ENCODE data around the gene SERP2. TPM values are rescaled to one million over a fixed set of nuclear protein-coding genes. Genes with fewer than 3 reads are reported as not detected.

SERP2 gene
- total RNA-seq, 1 donor = 5.8 TPM

GRCh38 chr13:44425041-44425814 is 51.6 kb downstream of the SERP2 start:
- TF ChIP-seq, protein P1, sequence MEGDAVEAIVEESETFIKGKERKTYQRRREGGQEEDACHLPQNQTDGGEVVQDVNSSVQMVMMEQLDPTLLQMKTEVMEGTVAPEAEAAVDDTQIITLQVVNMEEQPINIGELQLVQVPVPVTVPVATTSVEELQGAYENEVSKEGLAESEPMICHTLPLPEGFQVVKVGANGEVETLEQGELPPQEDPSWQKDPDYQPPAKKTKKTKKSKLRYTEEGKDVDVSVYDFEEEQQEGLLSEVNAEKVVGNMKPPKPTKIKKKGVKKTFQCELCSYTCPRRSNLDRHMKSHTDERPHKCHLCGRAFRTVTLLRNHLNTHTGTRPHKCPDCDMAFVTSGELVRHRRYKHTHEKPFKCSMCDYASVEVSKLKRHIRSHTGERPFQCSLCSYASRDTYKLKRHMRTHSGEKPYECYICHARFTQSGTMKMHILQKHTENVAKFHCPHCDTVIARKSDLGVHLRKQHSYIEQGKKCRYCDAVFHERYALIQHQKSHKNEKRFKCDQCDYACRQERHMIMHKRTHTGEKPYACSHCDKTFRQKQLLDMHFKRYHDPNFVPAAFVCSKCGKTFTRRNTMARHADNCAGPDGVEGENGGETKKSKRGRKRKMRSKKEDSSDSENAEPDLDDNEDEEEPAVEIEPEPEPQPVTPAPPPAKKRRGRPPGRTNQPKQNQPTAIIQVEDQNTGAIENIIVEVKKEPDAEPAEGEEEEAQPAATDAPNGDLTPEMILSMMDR (IDR thresholded peaks at IDR 0.05; ENCODE audit: extremely low read depth, low read depth, low read length) = no peak
- no peak overlapping the region for H3K27ac ChIP-seq (ENCODE audit: low read depth, low read length)
- H3K4me3 ChIP-seq (ENCODE audit: insufficient read depth, low read length) = no peak overlapping the region
- H4K20me1 ChIP-seq (ENCODE audit: insufficient read depth, low read length) = no peaks in the 10 kb centered on the region
- no peaks in the 10 kb centered on the region for H3K79me2 ChIP-seq (ENCODE audit: insufficient read depth, low read length)
- no peak overlapping the region for H3K4me2 ChIP-seq (ENCODE audit: insufficient read depth, low read length)
- no peaks in the 10 kb centered on the region for H3K9me3 ChIP-seq (ENCODE audit: low read depth, low read length)
- H3K27me3 ChIP-seq (ENCODE audit: insufficient read depth, low read length) = peaks cover 7% of the 10 kb centered on the region
- DNase-seq (ENCODE audit: insufficient read length, low spot score, missing footprints) = no peak
- H2AFZ ChIP-seq (ENCODE audit: low read length) = no peak overlapping the region
- H3K36me3 ChIP-seq (ENCODE audit: insufficient read depth, low read length) = no peaks in the 10 kb centered on the region
- peaks cover 2% of the 10 kb centered on the region for H3K4me1 ChIP-seq (ENCODE audit: insufficient read depth, low read length)

- Histone ChIP-seq H3K27ac (ENCODE audit: low read depth, low read length) (no peak overlapping the region), H3K4me1 (ENCODE audit: insufficient read depth, low read length) (peaks cover 2% of the 10 kb centered on the region), H3K79me2 (ENCODE audit: insufficient read depth, low read length) (no peaks in the 10 kb centered on the region), H3K9me3 (ENCODE audit: low read depth, low read length) (no peaks in the 10 kb centered on the region), H3K4me2 (ENCODE audit: insufficient read depth, low read length) (no peak overlapping the region), H4K20me1 (ENCODE audit: insufficient read depth, low read length) (no peaks in the 10 kb centered on the region), H3K27me3 (ENCODE audit: insufficient read depth, low read length) (peaks cover 7% of the 10 kb centered on the region), H3K36me3 (ENCODE audit: insufficient read depth, low read length) (no peaks in the 10 kb centered on the region), H3K4me3 (ENCODE audit: insufficient read depth, low read length) (no peak overlapping the region), H2AFZ (ENCODE audit: low read length) (no peak overlapping the region)
- TF ChIP-seq, protein P1 (IDR thresholded peaks at IDR 0.05; ENCODE audit: extremely low read depth, low read depth, low read length) = no peak
- DNase-seq (ENCODE audit: insufficient read length, low spot score, missing footprints) = no peak
Observed at GRCh38 chr13:44425815-44426078, 52.1 kb downstream of the SERP2 start.

- no peak overlapping the region for H3K27ac ChIP-seq (ENCODE audit: low read depth, low read length)
- H3K4me3 ChIP-seq (ENCODE audit: insufficient read depth, low read length) = no peak overlapping the region
- no peaks in the 10 kb centered on the region for H3K79me2 ChIP-seq (ENCODE audit: insufficient read depth, low read length)
- H3K27me3 ChIP-seq (ENCODE audit: insufficient read depth, low read length) = peaks cover 7% of the 10 kb centered on the region
- H3K9me3 ChIP-seq (ENCODE audit: low read depth, low read length) = no peaks in the 10 kb centered on the region
- no peaks in the 10 kb centered on the region for H3K36me3 ChIP-seq (ENCODE audit: insufficient read depth, low read length)
- peak; percentile 82 for DNase-seq (ENCODE audit: insufficient read length, low spot score, missing footprints)
- H4K20me1 ChIP-seq (ENCODE audit: insufficient read depth, low read length) = no peaks in the 10 kb centered on the region
- no peak overlapping the region for H3K4me2 ChIP-seq (ENCODE audit: insufficient read depth, low read length)
- peaks cover 2% of the 10 kb centered on the region for H3K4me1 ChIP-seq (ENCODE audit: insufficient read depth, low read length)
- H2AFZ ChIP-seq (ENCODE audit: low read length) = no peak overlapping the region
- TF ChIP-seq, protein P1 (IDR thresholded peaks at IDR 0.05; ENCODE audit: extremely low read depth, low read depth, low read length) = no peak
Observed at GRCh38 chr13:44426461-44426860, 52.8 kb downstream of the SERP2 start.

DNA sequence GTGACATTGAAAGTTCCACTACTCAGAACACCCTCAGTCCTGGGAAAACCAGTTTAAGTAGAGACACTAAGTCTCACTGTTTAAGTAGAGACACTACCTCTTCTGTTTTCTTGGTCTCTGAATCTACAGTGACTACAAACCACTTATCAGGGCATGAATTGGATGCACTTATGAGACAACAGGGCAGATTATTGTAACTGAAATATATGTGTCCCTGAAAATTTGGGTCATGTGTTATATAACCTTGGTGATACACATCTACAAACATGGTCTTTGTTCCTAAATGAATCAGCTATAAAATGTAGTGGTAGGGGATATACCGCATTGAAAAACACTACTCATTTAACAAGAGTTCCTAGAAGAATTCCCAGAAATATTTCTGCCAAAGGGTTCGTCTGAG is 55.7 kb downstream of the SERP2 start:
- no peak for DNase-seq (ENCODE audit: insufficient read length, low spot score, missing footprints)
- Histone ChIP-seq H3K27me3 (ENCODE audit: insufficient read depth, low read length) (no peaks in the 10 kb centered on the region), H3K4me1 (ENCODE audit: insufficient read depth, low read length) (peaks cover 7% of the 10 kb centered on the region), H3K9me3 (ENCODE audit: low read depth, low read length) (no peaks in the 10 kb centered on the region), H3K27ac (ENCODE audit: low read depth, low read length) (no peak overlapping the region), H2AFZ (ENCODE audit: low read length) (no peak overlapping the region), H3K79me2 (ENCODE audit: insufficient read depth, low read length) (peaks cover under 1% of the 10 kb centered on the region), H3K4me3 (ENCODE audit: insufficient read depth, low read length) (no peak overlapping the region), H3K36me3 (ENCODE audit: insufficient read depth, low read length) (peaks cover 19% of the 10 kb centered on the region), H4K20me1 (ENCODE audit: insufficient read depth, low read length) (peaks cover 12% of the 10 kb centered on the region), H3K4me2 (ENCODE audit: insufficient read depth, low read length) (no peak overlapping the region)
- TF ChIP-seq, protein P1 (IDR thresholded peaks at IDR 0.05; ENCODE audit: extremely low read depth, low read depth, low read length) = no peak
